ENCODE data around the gene OR52H1.
"Not testable (repeated sequence)": the region's sequence is repeated elsewhere in the genome, so short reads cannot be mapped to it uniquely, and the experiment has no call there.

OR52H1 gene

GRCh38 chr11:5548440-5548839, at the start of gene OR52H1:
OR52H1 (minus strand) TSS chr11:5548540; CDS start chr11:5545505, 3,035 bp downstream.
- no peak for DNase-seq (ENCODE audit: low read depth in 2 of 2)

- DNase-seq (ENCODE audit: low read depth in 2 of 2), result no peak
These were observed 49.6 kb upstream of the OR52H1 start for GRCh38 chr11:5597953-5598352.

GRCh38 chr11:5596607-5597201, 48.4 kb upstream of the OR52H1 start, which contains the start of gene TRIM6:
TRIM6 (plus strand) TSS chr11:5596637; CDS start chr11:5596898, 261 bp downstream.
- no peak for DNase-seq (ENCODE audit: low read depth in 2 of 2)

- no peak for DNase-seq (ENCODE audit: low read depth in 2 of 2)
These were observed 44.8 kb upstream of the OR52H1 start for GRCh38 chr11:5593146-5593545.

- DNase-seq (ENCODE audit: low read depth in 2 of 2), result no peak
These were observed 44.3 kb upstream of the OR52H1 start for GRCh38 chr11:5592615-5593014.

- no peak for DNase-seq (ENCODE audit: low read depth in 2 of 2)
These were observed 43.3 kb upstream of the OR52H1 start for GRCh38 chr11:5591613-5592012.

- DNase-seq (ENCODE audit: low read depth in 2 of 2), result not testable (repeated sequence)
These were observed 41.6 kb upstream of the OR52H1 start for GRCh38 chr11:5589906-5590305.

GRCh38 chr11:5584458-5584857, 36.1 kb upstream of the OR52H1 start:
- DNase-seq (ENCODE audit: low read depth in 2 of 2), result not testable (repeated sequence)

GRCh38 chr11:5581014-5581413, 32.7 kb upstream of the OR52H1 start:
- DNase-seq (ENCODE audit: low read depth in 2 of 2), result no peak

GRCh38 chr11:5580577-5580976, 32.2 kb upstream of the OR52H1 start, which contains the start of gene OR52B6:
OR52B6 (plus strand) TSS chr11:5580877; CDS start chr11:5580877, 0 bp downstream.
- DNase-seq (ENCODE audit: low read depth in 2 of 2), result no peak

- no peak for DNase-seq (ENCODE audit: low read depth in 2 of 2)
These were observed 28.8 kb upstream of the OR52H1 start for GRCh38 chr11:5577101-5577500.

GRCh38 chr11:5575152-5575551, 26.8 kb upstream of the OR52H1 start:
- DNase-seq (ENCODE audit: low read depth in 2 of 2), result no peak

GRCh38 chr11:5574654-5575053, 26.3 kb upstream of the OR52H1 start:
- no peak for DNase-seq (ENCODE audit: low read depth in 2 of 2)

GRCh38 chr11:5564259-5565019, 16.1 kb upstream of the OR52H1 start:
- no peak for DNase-seq (ENCODE audit: low read depth in 2 of 2)

GRCh38 chr11:5557751-5558150, 9.4 kb upstream of the OR52H1 start:
- no peak for DNase-seq (ENCODE audit: low read depth in 2 of 2)

- no peak for DNase-seq (ENCODE audit: low read depth in 2 of 2)
These were observed 8.4 kb upstream of the OR52H1 start for GRCh38 chr11:5556596-5557188.

- DNase-seq (ENCODE audit: low read depth in 2 of 2), result no peak
These were observed 5.0 kb upstream of the OR52H1 start for GRCh38 chr11:5553343-5553742.

GRCh38 chr11:5550440-5551095, 2.2 kb upstream of the OR52H1 start:
- no peak for DNase-seq (ENCODE audit: low read depth in 2 of 2)

- DNase-seq (ENCODE audit: low read depth in 2 of 2), result no peak
These were observed 358 bp downstream of the OR52H1 start for GRCh38 chr11:5547982-5548381.

GRCh38 chr11:5546457-5546856, 1.9 kb downstream of the OR52H1 start:
- DNase-seq (ENCODE audit: low read depth in 2 of 2), result no peak

GRCh38 chr11:5541427-5541826, 6.9 kb downstream of the OR52H1 start:
- no peak for DNase-seq (ENCODE audit: low read depth in 2 of 2)

GRCh38 chr11:5536482-5536881, 11.9 kb downstream of the OR52H1 start:
- no peak for DNase-seq (ENCODE audit: low read depth in 2 of 2)

Data from stimulated activated CD8-positive, alpha-beta memory T cell treated with anti-CD3 and anti-CD28 coated beads, Interleukin-2, amount 100 ng/mL, for 1 hour (primary cell).